Measurements from ENCODE around the gene RGS10.

The RGS10 gene

GRCh38 chr10:119550827-119551226, 8.3 kb upstream of the RGS10 start:
- no peaks in the 10 kb centered on the region for H3K27me3 ChIP-seq (ENCODE audit: control insufficient read depth, insufficient read depth, low read length, poor library complexity, severe bottlenecking)
- 92 to 94% methylated on average over 4 of the region's 4 CpGs for WGBS, 2 experiments
- no peak overlapping the region for H3K4me3 ChIP-seq (ENCODE audit: insufficient read depth, low read depth, low read length)
- no peaks in the 10 kb centered on the region for H3K9me3 ChIP-seq (ENCODE audit: control insufficient read depth, low read length)
- no peaks in the 10 kb centered on the region for H3K4me1 ChIP-seq (ENCODE audit: control insufficient read depth, insufficient read depth, low read length)
- no peak overlapping the region for H3K27ac ChIP-seq (ENCODE audit: insufficient read depth, low read depth, low read length, poor library complexity, severe bottlenecking)
- H3K36me3 ChIP-seq (ENCODE audit: control insufficient read depth, insufficient read depth, low read length): no peaks in the 10 kb centered on the region

GRCh38 chr10:119549247-119549999, 6.9 kb upstream of the RGS10 start:
- H3K4me1 ChIP-seq (ENCODE audit: control insufficient read depth, insufficient read depth, low read length): peaks cover 1% of the 10 kb centered on the region
- peaks cover 1% of the 10 kb centered on the region for H3K27me3 ChIP-seq (ENCODE audit: control insufficient read depth, insufficient read depth, low read length, poor library complexity, severe bottlenecking)
- no peaks in the 10 kb centered on the region for H3K9me3 ChIP-seq (ENCODE audit: control insufficient read depth, low read length)
- no peak overlapping the region for H3K27ac ChIP-seq (ENCODE audit: insufficient read depth, low read depth, low read length, poor library complexity, severe bottlenecking)
- H3K4me3 ChIP-seq (ENCODE audit: insufficient read depth, low read depth, low read length): no peak overlapping the region
- WGBS, 2 experiments: 83 to 92% methylated on average over 1 to 2 of the region's 2 CpGs
- no peaks in the 10 kb centered on the region for H3K36me3 ChIP-seq (ENCODE audit: control insufficient read depth, insufficient read depth, low read length)

DNA sequence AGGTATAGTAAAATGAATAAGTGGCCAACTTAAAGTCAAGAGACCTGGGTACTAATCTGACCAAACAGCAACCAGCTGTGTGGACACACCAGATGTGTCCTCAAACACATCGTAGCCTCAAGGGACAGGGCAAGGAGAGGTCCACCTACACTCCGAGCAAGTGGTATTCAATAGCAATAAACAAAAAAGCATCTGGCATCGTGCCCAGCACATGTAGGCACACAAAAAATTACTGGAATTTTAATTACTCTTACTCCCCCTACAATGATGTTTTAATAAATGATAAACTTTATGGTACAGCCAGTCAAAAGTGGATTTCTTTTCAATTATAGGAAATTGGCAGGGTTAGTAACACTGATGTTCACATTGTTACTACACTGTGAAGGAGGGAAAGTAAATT, 3.5 kb upstream of the RGS10 start:
- H3K27me3 ChIP-seq (ENCODE audit: control insufficient read depth, insufficient read depth, low read length, poor library complexity, severe bottlenecking): peaks cover 35% of the 10 kb centered on the region
- no peaks in the 10 kb centered on the region for H3K36me3 ChIP-seq (ENCODE audit: control insufficient read depth, insufficient read depth, low read length)
- H3K4me3 ChIP-seq (ENCODE audit: insufficient read depth, low read depth, low read length): no peak overlapping the region
- peaks cover 12% of the 10 kb centered on the region for H3K4me1 ChIP-seq (ENCODE audit: control insufficient read depth, insufficient read depth, low read length)
- 96 to 97% methylated on average over 3 of the region's 3 CpGs for WGBS, 2 experiments
- no peaks in the 10 kb centered on the region for H3K9me3 ChIP-seq (ENCODE audit: control insufficient read depth, low read length)
- H3K27ac ChIP-seq (ENCODE audit: insufficient read depth, low read depth, low read length, poor library complexity, severe bottlenecking): no peak overlapping the region

- peaks cover 42% of the 10 kb centered on the region for H3K27me3 ChIP-seq (ENCODE audit: control insufficient read depth, insufficient read depth, low read length, poor library complexity, severe bottlenecking)
- no peak overlapping the region for H3K4me3 ChIP-seq (ENCODE audit: insufficient read depth, low read depth, low read length)
- H3K4me1 ChIP-seq (ENCODE audit: control insufficient read depth, insufficient read depth, low read length): peaks cover 12% of the 10 kb centered on the region
- H3K27ac ChIP-seq (ENCODE audit: insufficient read depth, low read depth, low read length, poor library complexity, severe bottlenecking): no peak overlapping the region
- H3K36me3 ChIP-seq (ENCODE audit: control insufficient read depth, insufficient read depth, low read length): no peaks in the 10 kb centered on the region
- WGBS, 2 experiments: 60 to 68% methylated on average over 4 of the region's 4 CpGs
- no peaks in the 10 kb centered on the region for H3K9me3 ChIP-seq (ENCODE audit: control insufficient read depth, low read length)
These were observed 2.8 kb upstream of the RGS10 start for GRCh38 chr10:119545310-119545709.

- 6% methylated on average over 19 of the region's 19 CpGs for WGBS, 2 experiments
- Histone ChIP-seq H3K36me3 (ENCODE audit: control insufficient read depth, insufficient read depth, low read length) (no peaks in the 10 kb centered on the region), H3K4me3 (ENCODE audit: insufficient read depth, low read depth, low read length) (peak overlapping the region; percentile 45), H3K27me3 (ENCODE audit: control insufficient read depth, insufficient read depth, low read length, poor library complexity, severe bottlenecking) (peaks cover 55% of the 10 kb centered on the region), H3K4me1 (ENCODE audit: control insufficient read depth, insufficient read depth, low read length) (peaks cover 12% of the 10 kb centered on the region), H3K9me3 (ENCODE audit: control insufficient read depth, low read length) (no peaks in the 10 kb centered on the region), H3K27ac (ENCODE audit: insufficient read depth, low read depth, low read length, poor library complexity, severe bottlenecking) (no peak overlapping the region)
These were observed 1.5 kb upstream of the RGS10 start for GRCh38 chr10:119543814-119544642.

DNA sequence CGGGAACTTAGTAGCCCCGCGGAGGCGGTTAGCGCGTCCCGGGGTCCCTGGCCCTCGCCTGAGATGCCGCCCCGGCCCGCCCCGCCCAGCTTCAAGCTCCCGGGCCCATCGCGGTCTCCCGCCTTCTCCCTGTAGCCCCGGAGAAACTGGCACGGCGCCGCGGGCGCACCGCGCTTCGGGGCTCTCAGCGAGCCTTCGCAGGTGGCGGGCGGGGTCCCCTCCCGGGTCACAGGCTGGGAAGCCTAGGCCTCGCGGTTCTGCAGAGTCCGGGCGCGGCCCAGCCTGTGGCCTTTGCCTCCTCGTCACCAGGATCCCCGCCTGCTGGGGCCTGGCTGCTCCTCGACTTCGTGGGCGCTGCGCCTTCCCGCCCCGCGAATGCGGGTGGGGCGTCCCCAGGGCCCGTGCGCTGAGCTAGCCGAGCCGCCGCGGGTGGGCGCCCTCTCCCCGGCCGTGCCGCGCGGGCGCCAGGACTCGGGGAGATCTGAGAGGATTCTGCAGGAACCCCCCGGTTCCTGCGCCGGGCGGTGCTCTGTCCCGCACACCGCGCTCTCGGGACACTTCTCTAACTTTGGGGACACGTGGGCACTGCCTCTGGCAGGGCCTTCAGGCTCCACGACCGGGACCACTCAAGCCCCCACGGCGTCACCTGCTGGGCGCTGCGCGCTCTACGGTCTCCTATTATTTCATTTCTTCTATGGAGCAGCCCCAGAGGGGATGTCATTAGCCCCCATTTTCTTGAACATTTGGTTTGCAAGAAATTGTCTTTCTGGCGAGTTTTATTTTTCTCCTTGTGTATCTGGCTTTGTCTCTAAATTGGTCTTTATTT, 682 bp upstream of the RGS10 start:
- no peak overlapping the region for H3K27ac ChIP-seq (ENCODE audit: insufficient read depth, low read depth, low read length, poor library complexity, severe bottlenecking)
- 1% methylated on average over 78 of the region's 78 CpGs for WGBS, 2 experiments
- no peaks in the 10 kb centered on the region for H3K36me3 ChIP-seq (ENCODE audit: control insufficient read depth, insufficient read depth, low read length)
- H3K27me3 ChIP-seq (ENCODE audit: control insufficient read depth, insufficient read depth, low read length, poor library complexity, severe bottlenecking): peaks cover 60% of the 10 kb centered on the region
- no peaks in the 10 kb centered on the region for H3K9me3 ChIP-seq (ENCODE audit: control insufficient read depth, low read length)
- H3K4me3 ChIP-seq (ENCODE audit: insufficient read depth, low read depth, low read length): peak overlapping the region; percentile 45
- peaks cover 20% of the 10 kb centered on the region for H3K4me1 ChIP-seq (ENCODE audit: control insufficient read depth, insufficient read depth, low read length)

DNA sequence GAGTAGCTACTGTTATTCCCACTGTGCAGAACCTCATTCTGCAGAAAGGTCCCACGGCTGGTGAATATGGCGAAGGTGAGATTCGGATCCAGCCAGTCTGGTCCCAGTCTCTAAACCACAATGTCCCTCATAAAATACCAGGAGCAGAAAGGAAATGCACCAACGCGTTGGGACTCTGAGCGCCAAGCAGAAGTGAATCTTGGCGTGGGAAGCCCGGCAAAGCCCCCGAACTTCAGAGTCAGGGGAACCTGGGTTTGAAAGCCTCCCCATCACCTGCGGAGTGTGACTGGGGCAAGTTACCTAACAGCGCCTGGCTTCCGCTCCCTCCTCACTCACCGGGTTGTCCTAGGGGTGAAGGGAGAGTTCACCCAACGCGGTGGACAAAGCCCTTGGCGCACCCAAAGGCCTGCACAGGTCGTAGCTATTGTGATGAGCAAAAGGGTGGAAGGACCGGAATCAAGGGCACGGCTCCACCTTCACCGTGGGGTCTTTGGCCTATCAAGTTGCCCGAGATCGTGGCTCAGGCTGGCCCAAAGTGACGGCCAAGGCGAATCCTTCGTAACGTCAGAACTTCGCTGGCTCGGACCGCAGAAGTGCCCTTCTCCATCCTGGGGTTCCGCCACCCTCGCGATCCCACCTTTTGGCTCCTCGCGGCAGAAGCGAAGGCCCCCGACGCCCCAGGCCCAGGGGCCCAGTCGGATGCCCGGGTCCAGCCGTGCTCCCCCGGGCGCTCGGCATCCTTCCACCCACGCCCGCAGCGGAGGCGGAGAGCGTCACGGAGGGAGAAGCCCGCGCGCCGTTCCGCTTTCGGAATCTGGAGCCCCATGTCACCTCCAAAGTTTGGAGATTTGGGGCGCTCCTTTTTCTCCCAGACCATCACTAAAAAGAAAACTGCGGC, 811 bp downstream of the RGS10 start:
- Histone ChIP-seq H3K4me3 (ENCODE audit: insufficient read depth, low read depth, low read length) (peak overlapping the region; percentile 45), H3K4me1 (ENCODE audit: control insufficient read depth, insufficient read depth, low read length) (peaks cover 24% of the 10 kb centered on the region), H3K9me3 (ENCODE audit: control insufficient read depth, low read length) (no peaks in the 10 kb centered on the region), H3K36me3 (ENCODE audit: control insufficient read depth, insufficient read depth, low read length) (no peaks in the 10 kb centered on the region), H3K27me3 (ENCODE audit: control insufficient read depth, insufficient read depth, low read length, poor library complexity, severe bottlenecking) (peaks cover 60% of the 10 kb centered on the region), H3K27ac (ENCODE audit: insufficient read depth, low read depth, low read length, poor library complexity, severe bottlenecking) (no peak overlapping the region)
- 12 to 14% methylated on average over 57 of the region's 57 CpGs for WGBS, 2 experiments

DNA sequence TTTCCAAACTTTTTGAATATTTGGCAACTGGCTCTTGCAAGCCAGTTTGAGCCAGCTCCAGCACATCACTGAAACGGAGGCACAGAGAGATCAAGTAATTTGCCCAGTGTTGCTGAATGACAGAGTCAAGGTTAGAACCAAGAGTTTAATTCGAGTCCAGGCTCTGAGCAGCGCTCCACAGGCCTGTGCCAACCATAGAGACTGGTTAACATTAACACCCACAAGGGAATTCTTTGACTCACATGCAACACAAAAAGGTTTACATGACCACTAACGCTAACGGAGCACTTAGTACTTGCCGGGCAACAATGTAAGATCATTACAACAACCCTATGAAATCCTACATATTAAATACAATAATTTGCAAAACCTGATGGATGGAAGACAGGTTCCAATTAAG, 1.5 kb downstream of the RGS10 start:
- Histone ChIP-seq H3K4me3 (ENCODE audit: insufficient read depth, low read depth, low read length) (no peak overlapping the region), H3K4me1 (ENCODE audit: control insufficient read depth, insufficient read depth, low read length) (peaks cover 28% of the 10 kb centered on the region), H3K27me3 (ENCODE audit: control insufficient read depth, insufficient read depth, low read length, poor library complexity, severe bottlenecking) (peaks cover 60% of the 10 kb centered on the region), H3K27ac (ENCODE audit: insufficient read depth, low read depth, low read length, poor library complexity, severe bottlenecking) (no peak overlapping the region), H3K9me3 (ENCODE audit: control insufficient read depth, low read length) (no peaks in the 10 kb centered on the region), H3K36me3 (ENCODE audit: control insufficient read depth, insufficient read depth, low read length) (no peaks in the 10 kb centered on the region)
- WGBS, 2 experiments: 74 to 80% methylated on average over 6 of the region's 6 CpGs

DNA sequence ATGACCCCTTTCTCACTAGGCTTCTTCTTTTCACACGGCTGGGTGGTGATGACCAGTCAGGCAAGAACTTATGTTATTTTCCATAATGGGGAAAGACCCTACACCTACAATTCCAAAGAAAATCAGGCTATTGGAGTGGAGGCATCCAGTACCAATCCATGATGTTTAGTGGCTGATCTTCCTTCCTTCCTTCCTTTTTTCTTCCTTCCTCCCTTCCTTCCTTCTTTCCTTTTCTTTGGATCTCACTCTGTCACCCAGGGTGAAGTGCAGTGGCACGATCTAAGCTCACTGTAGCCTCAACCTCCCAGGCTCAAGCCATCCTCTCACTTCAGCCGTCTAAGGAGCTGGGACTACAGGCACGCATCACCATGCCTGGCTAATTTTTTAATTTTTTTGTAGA, 2.5 kb downstream of the RGS10 start:
- peaks cover 60% of the 10 kb centered on the region for H3K27me3 ChIP-seq (ENCODE audit: control insufficient read depth, insufficient read depth, low read length, poor library complexity, severe bottlenecking)
- no peaks in the 10 kb centered on the region for H3K36me3 ChIP-seq (ENCODE audit: control insufficient read depth, insufficient read depth, low read length)
- H3K4me1 ChIP-seq (ENCODE audit: control insufficient read depth, insufficient read depth, low read length): peaks cover 28% of the 10 kb centered on the region
- 93 to 94% methylated on average over 4 of the region's 4 CpGs for WGBS, 2 experiments
- no peak overlapping the region for H3K4me3 ChIP-seq (ENCODE audit: insufficient read depth, low read depth, low read length)
- H3K9me3 ChIP-seq (ENCODE audit: control insufficient read depth, low read length): no peaks in the 10 kb centered on the region
- H3K27ac ChIP-seq (ENCODE audit: insufficient read depth, low read depth, low read length, poor library complexity, severe bottlenecking): no peak overlapping the region

All from ectodermal cell (in vitro differentiated cells).